PC-9 (cell line): ENCODE results near the gene TGFBR3L.

Experiments
- EZH2 ChIP-seq: fragments of 200-600 bp; sonication (generic); IDR thresholded peaks from 2 replicates; pipeline ENCODE4 v1.8.0; 2017; ENCODE audit warnings: antibody characterized with exemption, low read depth
- TF ChIP-seq, protein P1 (sequence below): fragments of 200-600 bp; sonication (generic); conservative IDR thresholded peaks from 2 replicates; pipeline ENCODE4 v1.6.1; 2017; ENCODE audit warnings: mixed run types, antibody characterized with exemption, mild to moderate bottlenecking, moderate library complexity

GRCh38 chr19:7931221-7932061, 16.8 kb downstream of the TGFBR3L start:
- TF ChIP-seq, protein P1, sequence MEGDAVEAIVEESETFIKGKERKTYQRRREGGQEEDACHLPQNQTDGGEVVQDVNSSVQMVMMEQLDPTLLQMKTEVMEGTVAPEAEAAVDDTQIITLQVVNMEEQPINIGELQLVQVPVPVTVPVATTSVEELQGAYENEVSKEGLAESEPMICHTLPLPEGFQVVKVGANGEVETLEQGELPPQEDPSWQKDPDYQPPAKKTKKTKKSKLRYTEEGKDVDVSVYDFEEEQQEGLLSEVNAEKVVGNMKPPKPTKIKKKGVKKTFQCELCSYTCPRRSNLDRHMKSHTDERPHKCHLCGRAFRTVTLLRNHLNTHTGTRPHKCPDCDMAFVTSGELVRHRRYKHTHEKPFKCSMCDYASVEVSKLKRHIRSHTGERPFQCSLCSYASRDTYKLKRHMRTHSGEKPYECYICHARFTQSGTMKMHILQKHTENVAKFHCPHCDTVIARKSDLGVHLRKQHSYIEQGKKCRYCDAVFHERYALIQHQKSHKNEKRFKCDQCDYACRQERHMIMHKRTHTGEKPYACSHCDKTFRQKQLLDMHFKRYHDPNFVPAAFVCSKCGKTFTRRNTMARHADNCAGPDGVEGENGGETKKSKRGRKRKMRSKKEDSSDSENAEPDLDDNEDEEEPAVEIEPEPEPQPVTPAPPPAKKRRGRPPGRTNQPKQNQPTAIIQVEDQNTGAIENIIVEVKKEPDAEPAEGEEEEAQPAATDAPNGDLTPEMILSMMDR: no peak
- no peak for TF ChIP-seq EZH2
